B cell (primary cell): ENCODE data around the gene PPP2R5B. TPM values are rescaled to one million over a fixed set of nuclear protein-coding genes. Genes with fewer than 3 reads are reported as not detected.
A peak's percentile ranks its signal among the peaks of the same experiment; 100 is the strongest.

ENCODE experiments used
- ATAC-seq: fragments of 200-7000 bp; cut with Tn5 transposase; one replicate; pipeline ENCODE4 v1.10.0; 2021; ENCODE audit warnings: low read depth, mild to moderate bottlenecking, moderate number of reproducible peaks, moderate library complexity
- CTCF ChIA-PET: fragments of 350-600 bp; sonication (Branson Sonifier 250); formaldehyde crosslinking; loops from one replicate; lab custom pipeline; 2021; ENCODE audit warnings: antibody characterized with exemption, inconsistent platforms; lab: Charles Lee
- POLR2A ChIA-PET: fragments of 350-600 bp; sonication (Branson Sonifier 250); formaldehyde crosslinking; loops from one replicate; lab custom pipeline; 2021; ENCODE audit warnings: antibody characterized with exemption; lab: Charles Lee
- DNase-seq: peaks from one replicate; pipeline ENCODE4 v3.0.0; 2013
- H2AFZ ChIP-seq: 2 replicates; pipeline ENCODE4 v1.6.1; 2012; ENCODE audit warnings: mild to moderate bottlenecking, low read depth, low read length; ENCODE audit not compliant: insufficient read depth, poor library complexity, severe bottlenecking
- H3K27ac ChIP-seq, 2 donors: 1 replicate in 1 of 2; 2 replicates in 1 of 2; pipeline ENCODE4 v1.5.1; 2012 to 2013; ENCODE audit warnings: low read length in 2 of 2, mild to moderate bottlenecking in 2 of 2, moderate library complexity in 1 of 2
- H3K27me3 ChIP-seq, 4 experiments: fragments of 200-600 bp in 1 of 4; sonication (generic) in 1 of 4; replicated peaks in 1 of 4; 1 replicate in 2 of 4; 2 replicates in 2 of 4; pipeline versions ENCODE4 v1.6.1 to v1.7.0; 2013 to 2016; ENCODE audit warnings: low read length in 3 of 4, mild to moderate bottlenecking in 2 of 4, mixed read lengths in 1 of 4, moderate library complexity in 1 of 4; ENCODE audit not compliant: insufficient read depth in 4 of 4, control insufficient read depth in 3 of 4; ENCODE audit errors: control extremely low read depth in 1 of 4
- H3K36me3 ChIP-seq, 2 experiments: replicated peaks in 1 of 2; 1 replicate in 1 of 2; 2 replicates in 1 of 2; pipeline versions ENCODE4 v1.6.1 to v1.7.1; 2013; ENCODE audit warnings: low read length in 1 of 2; ENCODE audit not compliant: insufficient read depth in 2 of 2, control insufficient read depth in 1 of 2; ENCODE audit errors: control extremely low read depth in 1 of 2, extremely low read depth in 1 of 2
- H3K4me1 ChIP-seq, 2 donors: fragments of 200-600 bp in 1 of 2; sonication (generic) in 1 of 2; 1 replicate in 1 of 2; 2 replicates in 1 of 2; pipeline versions ENCODE4 v1.5.1 to v1.6.1; 2013 to 2017; ENCODE audit warnings: low read length in 2 of 2; ENCODE audit not compliant: control insufficient read depth in 2 of 2, insufficient read depth in 2 of 2
- H3K4me2 ChIP-seq: replicated peaks from 2 replicates; pipeline ENCODE3; 2012; ENCODE audit warnings: mild to moderate bottlenecking, low read depth, low read length; ENCODE audit not compliant: poor library complexity, severe bottlenecking
- H3K4me3 ChIP-seq, 5 experiments: fragments of 200-600 bp in 1 of 5; sonication (generic) in 1 of 5; 1 replicate in 3 of 5; 2 replicates in 2 of 5; pipeline versions ENCODE4 v1.5.1 to v1.7.0; 2011 to 2016; ENCODE audit warnings: low read length in 4 of 5, mild to moderate bottlenecking in 4 of 5, low read depth in 2 of 5, control low read depth in 1 of 5, moderate library complexity in 1 of 5; ENCODE audit not compliant: insufficient read depth in 1 of 5; ENCODE audit errors: control extremely low read depth in 1 of 5, extremely low read depth in 1 of 5
- H3K79me2 ChIP-seq: fragments of 200-600 bp; sonication (generic); one replicate; pipeline ENCODE4 v1.6.0; 2016; ENCODE audit warnings: low read length; ENCODE audit not compliant: control insufficient read depth, insufficient read depth
- H3K9ac ChIP-seq: fragments of 200-600 bp; sonication (generic); 2 replicates; pipeline ENCODE4 v1.6.1; 2017; ENCODE audit warnings: mild to moderate bottlenecking, low read length, moderate library complexity
- H3K9me3 ChIP-seq, 3 donors: one replicate each; pipeline versions ENCODE4 v1.6.1 to v1.7.1; 2013; ENCODE audit warnings: low read length in 2 of 3; ENCODE audit not compliant: control insufficient read depth in 2 of 3, insufficient read depth in 1 of 3; ENCODE audit errors: control extremely low read depth in 1 of 3
- H4K20me1 ChIP-seq: 2 replicates; pipeline ENCODE4 v1.6.0; 2012; ENCODE audit warnings: mild to moderate bottlenecking, low read length; ENCODE audit not compliant: insufficient read depth, control insufficient read depth, poor library complexity, severe bottlenecking
- H3K27ac Mint-ChIP-seq: one replicate; pipeline ENCODE4 v1.8.0; 2021; ENCODE audit warnings: mixed read lengths
- H3K27me3 Mint-ChIP-seq: one replicate; pipeline ENCODE4 v1.8.0; 2021; ENCODE audit warnings: mixed read lengths
- H3K4me1 Mint-ChIP-seq: one replicate; pipeline ENCODE4 v1.8.0; 2021; ENCODE audit warnings: mixed read lengths
- H3K4me3 Mint-ChIP-seq: one replicate; pipeline ENCODE4 v1.8.0; 2021; ENCODE audit warnings: mixed read lengths
- H3K9me3 Mint-ChIP-seq: one replicate; pipeline ENCODE4 v1.8.0; 2022; ENCODE audit warnings: mixed read lengths; ENCODE audit not compliant: insufficient read depth
- CTCF ChIP-seq: fragments of 200-600 bp; IDR thresholded peaks from one replicate; pipeline ENCODE4 v1.8.0; 2022; ENCODE audit warnings: antibody characterized with exemption, mild to moderate bottlenecking
- EZH2 ChIP-seq: IDR thresholded peaks from 2 replicates; pipeline ENCODE4 v1.6.1; 2012; ENCODE audit warnings: borderline replicate concordance, low read depth, mild to moderate bottlenecking, moderate library complexity, low read length; ENCODE audit not compliant: insufficient read depth, poor library complexity, severe bottlenecking
- WGBS: methylation state at CpG from one replicate; pipeline ENCODE4 v1.1.5; 2013; ENCODE audit warnings: missing lambda C conversion rate; ENCODE audit not compliant: insufficient coverage; 5-methylcytosine and 5-hydroxymethylcytosine counted together
- intact Hi-C: fragments of 100-400 bp; cut with micrococcal nuclease; formaldehyde crosslinking; loops from one replicate; pipeline ENCODE4 v1.10.0; 2022
- polyA plus RNA-seq: library from polyadenylated mRNA; depleted of rRNA; stranded (reverse); fragments of >200 nt; gene quantifications from 2 replicates; pipeline ENCODE4 v1.2.3, GENCODE V29; 2012
- total RNA-seq, 2 donors: library from RNA; stranded (reverse); fragments of 120-200 nt in 1 of 2; gene quantifications; 1 replicate in 1 of 2; 2 replicates in 1 of 2; pipeline versions ENCODE4 v1.2.3 to v1.2.4, GENCODE V29; 2013 to 2022

The PPP2R5B gene
- total and polyA plus RNA-seq, 2 donors (not counting 1 experiment from before 2014, with no cell fraction given) = 22.6 to 30.5 TPM

GRCh38 chr11:64916040-64916774 is 8.3 kb upstream of the PPP2R5B start:
- Mint-ChIP-seq H3K9me3 (no peaks in the 10 kb centered on the region), H3K27ac (peak overlapping the region; percentile 91), H3K27me3 (no peaks in the 10 kb centered on the region), H3K4me1 (peaks cover 34% of the 10 kb centered on the region), H3K4me3 (peak overlapping the region; percentile 88)
- 18% methylated on average over 19 of the region's 23 CpGs for WGBS
- no peak for ATAC-seq
- CTCF ChIA-PET = interaction anchor here (1.6 to 3.8 kb wide), 3 partner anchors 28 to 98 kb away, joined by 4 to 13 read pairs (median 7); partner anchors contain the start of gene ARL2
- Histone ChIP-seq H3K4me2 (peak overlapping the region; percentile 100), H3K27ac (peak overlapping the region; percentile 44 to 84), H3K4me1 (peaks cover 19 to 33% of the 10 kb centered on the region in 2 donors), H3K4me3 (peak overlapping the region; percentile 86 to 96 (median 90)), H2AFZ (peak overlapping the region; percentile 78), H4K20me1 (no peaks in the 10 kb centered on the region), H3K36me3 (peaks cover 0 to 30% of the 10 kb centered on the region in 2 experiments), H3K79me2 (peaks cover 22% of the 10 kb centered on the region), H3K27me3 (no peaks in the 10 kb centered on the region), H3K9me3 (no peaks in the 10 kb centered on the region), H3K9ac (peak overlapping the region; percentile 97)
- intact Hi-C loops = loop anchor here (1.0 to 10.0 kb wide), 4 partner anchors 8 to 199 kb away; partner anchors contain the start of genes EHD1, MAJIN, PPP2R5B and TM7SF2
- TF ChIP-seq CTCF (no peak), EZH2 (no peak)
- POLR2A ChIA-PET = interaction anchor here (0.5 to 0.9 kb wide), 2 partner anchors 56 to 57 kb away, joined by 4 to 5 read pairs; no protein-coding TSS in a partner anchor
- peak; percentile 60 for DNase-seq
